WTC11 (cell line): ENCODE measurements around the gene NMUR1. TPM values are rescaled to one million over a fixed set of nuclear protein-coding genes. Genes with fewer than 3 reads are reported as not detected.
A peak's percentile ranks its signal among the peaks of the same experiment; 100 is the strongest.

Source experiments
- ATAC-seq: fragments of 200-7000 bp; cut with Tn5 transposase; 2 replicates; pipeline ENCODE4 v1.10.0; 2021; ENCODE audit warnings: mild to moderate bottlenecking, moderate library complexity
- CTCF ChIA-PET: fragments of 300-600 bp; sonication (Branson Sonifier 250); formaldehyde crosslinking; loops from one replicate; lab custom pipeline; 2021; ENCODE audit warnings: antibody characterized with exemption; lab: Charles Lee
- POLR2A ChIA-PET: fragments of 350-600 bp; sonication (Branson Sonifier 250); formaldehyde crosslinking; loops from one replicate; lab custom pipeline; 2021; ENCODE audit warnings: antibody characterized with exemption; lab: Charles Lee
- DNase-seq: peaks from one replicate; pipeline ENCODE4 v3.0.0; 2021; ENCODE audit warnings: low spot score
- H3K27ac Mint-ChIP-seq: 2 replicates; pipeline ENCODE4 v1.8.0; 2021; ENCODE audit warnings: mixed read lengths
- H3K27me3 Mint-ChIP-seq: 2 replicates; pipeline ENCODE4 v1.8.0; 2021; ENCODE audit warnings: low read depth, mild to moderate bottlenecking, moderate library complexity, mixed read lengths
- H3K36me3 Mint-ChIP-seq: 2 replicates; pipeline ENCODE4 v1.8.0; 2021; ENCODE audit warnings: mixed read lengths
- H3K4me1 Mint-ChIP-seq: 2 replicates; pipeline ENCODE4 v1.8.0; 2022; ENCODE audit warnings: mixed read lengths
- H3K4me3 Mint-ChIP-seq: 2 replicates; pipeline ENCODE4 v1.8.0; 2021; ENCODE audit warnings: mild to moderate bottlenecking, moderate library complexity, mixed read lengths
- H3K9me3 Mint-ChIP-seq: 2 replicates; pipeline ENCODE4 v1.8.0; 2021; ENCODE audit warnings: mixed read lengths
- ELF4 ChIP-seq: sonication (generic); formaldehyde crosslinking; IDR thresholded peaks from 2 replicates; pipeline ENCODE4 v1.8.1; 2022; ENCODE audit warnings: low read depth, mild to moderate bottlenecking, moderate library complexity, missing genetic modification reagents
- GTF2I ChIP-seq: fragments of 250-450 bp; sonication (Bioruptor Pico); conservative IDR thresholded peaks from 2 replicates; pipeline ENCODE4 v1.4.0; 2021; ENCODE audit warnings: mild to moderate bottlenecking
- MYBL2 ChIP-seq: sonication (generic); formaldehyde crosslinking; IDR thresholded peaks from 2 replicates; pipeline ENCODE4 v1.8.1; 2023; ENCODE audit warnings: mild to moderate bottlenecking, moderate library complexity, missing genetic modification reagents
- NFE2L1 ChIP-seq: sonication (generic); formaldehyde crosslinking; IDR thresholded peaks from 2 replicates; pipeline ENCODE4 v1.8.1; 2023; ENCODE audit warnings: missing genetic modification reagents
- SMAD4 ChIP-seq: sonication (generic); formaldehyde crosslinking; IDR thresholded peaks from 2 replicates; pipeline ENCODE4 v1.8.0; 2022; ENCODE audit warnings: mild to moderate bottlenecking, missing genetic modification reagents
- total RNA-seq: library from RNA; stranded (reverse); gene quantifications from 3 replicates; pipeline ENCODE4 v1.2.3, GENCODE V29; 2021
- TF ChIP-seq, protein P1 (sequence below): sonication (generic); formaldehyde crosslinking; IDR thresholded peaks from 2 replicates; pipeline ENCODE4 v1.8.0; 2022; ENCODE audit warnings: mild to moderate bottlenecking, missing genetic modification reagents
- TF ChIP-seq, protein P2 (sequence below): sonication (generic); formaldehyde crosslinking; IDR thresholded peaks from 2 replicates; pipeline ENCODE4 v1.8.1; 2023; ENCODE audit warnings: mild to moderate bottlenecking, missing genetic modification reagents
- TF ChIP-seq, protein P3 (sequence below): fragments of 200-600 bp; IDR thresholded peaks from 2 replicates; pipeline ENCODE4 v1.8.0; 2022; ENCODE audit warnings: antibody characterized with exemption
- TF ChIP-seq, protein P4 (sequence below): sonication (generic); formaldehyde crosslinking; conservative IDR thresholded peaks from 2 replicates; pipeline ENCODE4 v1.8.1; 2022; ENCODE audit warnings: mild to moderate bottlenecking, missing genetic modification reagents

The NMUR1 gene
- total RNA-seq, 1 experiment from 2014 or later = 0.42 TPM

DNA sequence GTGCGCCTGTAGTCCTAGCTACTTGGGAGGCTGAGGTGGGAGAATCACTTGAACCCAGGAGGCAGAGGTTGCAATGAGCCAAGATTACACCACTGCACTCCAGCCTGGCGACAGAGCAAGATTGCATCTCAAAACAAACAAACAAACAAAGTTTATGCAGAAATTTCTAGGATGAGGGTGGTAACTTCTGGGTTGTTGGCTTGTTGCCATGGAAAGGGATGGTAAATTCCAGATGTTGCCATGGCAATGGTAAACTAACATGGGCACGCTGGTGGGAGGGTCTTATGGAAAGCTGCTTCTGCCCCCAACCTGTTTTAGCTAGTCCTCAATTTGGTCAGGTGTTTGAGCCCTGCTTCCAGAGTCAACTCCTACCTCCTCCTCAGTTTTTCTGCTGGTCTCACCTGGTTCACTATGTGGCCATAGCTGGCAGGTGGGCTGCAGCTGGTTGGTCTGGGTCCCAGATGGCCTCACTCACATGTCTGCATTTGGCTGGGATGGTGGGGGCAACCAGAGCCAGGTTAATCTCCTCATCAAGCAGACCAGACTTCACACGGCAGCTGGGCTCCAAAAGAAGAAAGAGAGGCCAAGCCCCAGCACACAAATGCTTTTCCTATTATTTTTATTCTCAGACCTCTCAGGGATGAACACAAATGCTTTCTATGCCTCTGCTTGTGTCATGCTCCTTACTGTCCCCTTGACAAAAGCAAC is 35.8 kb upstream of the NMUR1 start:
- POLR2A ChIA-PET = interaction anchor here (1.0 kb wide), 1 partner anchor 142 kb away, joined by 3 read pairs; the partner anchor contains the start of gene PTMA
- Mint-ChIP-seq H3K9me3 (peaks cover 19% of the 10 kb centered on the region), H3K36me3 (peaks cover 24% of the 10 kb centered on the region), H3K27ac (no peak overlapping the region), H3K4me3 (no peak overlapping the region), H3K27me3 (no peaks in the 10 kb centered on the region), H3K4me1 (peaks cover 26% of the 10 kb centered on the region)
- no peak for DNase-seq
- TF ChIP-seq SMAD4 = no peak
- TF ChIP-seq, protein P1, sequence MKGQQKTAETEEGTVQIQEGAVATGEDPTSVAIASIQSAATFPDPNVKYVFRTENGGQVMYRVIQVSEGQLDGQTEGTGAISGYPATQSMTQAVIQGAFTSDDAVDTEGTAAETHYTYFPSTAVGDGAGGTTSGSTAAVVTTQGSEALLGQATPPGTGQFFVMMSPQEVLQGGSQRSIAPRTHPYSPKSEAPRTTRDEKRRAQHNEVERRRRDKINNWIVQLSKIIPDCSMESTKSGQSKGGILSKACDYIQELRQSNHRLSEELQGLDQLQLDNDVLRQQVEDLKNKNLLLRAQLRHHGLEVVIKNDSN (CRISPR knock-in tag) = 0 out of 2 replicates have a peak, but pooled peaks have one; percentile 4
- CTCF ChIA-PET = interaction anchor here (1.7 to 10.7 kb wide), 3 partner anchors 34 to 148 kb away, joined by 3 to 142 read pairs (median 4); no protein-coding TSS in a partner anchor
- no peak for ATAC-seq

DNA sequence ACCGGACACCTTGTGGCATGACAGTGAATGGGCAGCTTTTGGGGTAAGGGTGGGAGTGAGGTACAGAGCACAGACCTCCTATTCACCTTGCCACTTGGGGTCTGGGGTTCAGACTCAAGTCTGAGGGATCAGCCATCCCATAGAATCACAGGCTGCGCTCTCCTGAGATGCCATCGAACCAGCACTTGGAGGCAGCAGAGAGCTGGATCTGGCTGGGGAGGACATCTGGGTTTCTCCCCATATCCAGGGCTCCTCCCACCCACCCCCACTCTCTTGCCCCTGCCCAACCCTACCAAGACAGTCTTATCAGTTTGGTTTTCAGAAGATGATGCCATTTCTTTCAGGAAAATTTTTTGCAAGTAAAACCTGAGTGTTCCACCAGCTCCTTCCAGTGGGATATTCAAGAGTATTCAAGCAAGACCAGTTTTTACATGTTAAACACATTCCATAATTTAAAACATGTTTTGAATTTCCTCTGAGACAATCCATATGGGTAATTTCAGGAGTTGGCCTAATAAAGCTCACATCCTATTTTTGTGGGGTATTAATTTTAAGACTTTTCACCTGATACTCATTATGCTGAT is 33.2 kb upstream of the NMUR1 start:
- DNase-seq (peak; percentile 82), ATAC-seq (peak; percentile 99)
- TF ChIP-seq, protein P2, sequence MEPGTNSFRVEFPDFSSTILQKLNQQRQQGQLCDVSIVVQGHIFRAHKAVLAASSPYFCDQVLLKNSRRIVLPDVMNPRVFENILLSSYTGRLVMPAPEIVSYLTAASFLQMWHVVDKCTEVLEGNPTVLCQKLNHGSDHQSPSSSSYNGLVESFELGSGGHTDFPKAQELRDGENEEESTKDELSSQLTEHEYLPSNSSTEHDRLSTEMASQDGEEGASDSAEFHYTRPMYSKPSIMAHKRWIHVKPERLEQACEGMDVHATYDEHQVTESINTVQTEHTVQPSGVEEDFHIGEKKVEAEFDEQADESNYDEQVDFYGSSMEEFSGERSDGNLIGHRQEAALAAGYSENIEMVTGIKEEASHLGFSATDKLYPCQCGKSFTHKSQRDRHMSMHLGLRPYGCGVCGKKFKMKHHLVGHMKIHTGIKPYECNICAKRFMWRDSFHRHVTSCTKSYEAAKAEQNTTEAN (CRISPR knock-in tag) = no peak
- TF ChIP-seq, protein P3, sequence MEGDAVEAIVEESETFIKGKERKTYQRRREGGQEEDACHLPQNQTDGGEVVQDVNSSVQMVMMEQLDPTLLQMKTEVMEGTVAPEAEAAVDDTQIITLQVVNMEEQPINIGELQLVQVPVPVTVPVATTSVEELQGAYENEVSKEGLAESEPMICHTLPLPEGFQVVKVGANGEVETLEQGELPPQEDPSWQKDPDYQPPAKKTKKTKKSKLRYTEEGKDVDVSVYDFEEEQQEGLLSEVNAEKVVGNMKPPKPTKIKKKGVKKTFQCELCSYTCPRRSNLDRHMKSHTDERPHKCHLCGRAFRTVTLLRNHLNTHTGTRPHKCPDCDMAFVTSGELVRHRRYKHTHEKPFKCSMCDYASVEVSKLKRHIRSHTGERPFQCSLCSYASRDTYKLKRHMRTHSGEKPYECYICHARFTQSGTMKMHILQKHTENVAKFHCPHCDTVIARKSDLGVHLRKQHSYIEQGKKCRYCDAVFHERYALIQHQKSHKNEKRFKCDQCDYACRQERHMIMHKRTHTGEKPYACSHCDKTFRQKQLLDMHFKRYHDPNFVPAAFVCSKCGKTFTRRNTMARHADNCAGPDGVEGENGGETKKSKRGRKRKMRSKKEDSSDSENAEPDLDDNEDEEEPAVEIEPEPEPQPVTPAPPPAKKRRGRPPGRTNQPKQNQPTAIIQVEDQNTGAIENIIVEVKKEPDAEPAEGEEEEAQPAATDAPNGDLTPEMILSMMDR = peak; percentile 54; the same call in 1 of the 2 replicates
- TF ChIP-seq, protein P4, sequence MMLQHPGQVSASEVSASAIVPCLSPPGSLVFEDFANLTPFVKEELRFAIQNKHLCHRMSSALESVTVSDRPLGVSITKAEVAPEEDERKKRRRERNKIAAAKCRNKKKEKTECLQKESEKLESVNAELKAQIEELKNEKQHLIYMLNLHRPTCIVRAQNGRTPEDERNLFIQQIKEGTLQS (CRISPR knock-in tag) = no peak
- TF ChIP-seq GTF2I (CRISPR knock-in tag) (no peak), MYBL2 (CRISPR knock-in tag) (no peak), NFE2L1 (CRISPR knock-in tag) (no peak)
- Mint-ChIP-seq H3K9me3 (peaks cover 19% of the 10 kb centered on the region), H3K27ac (peak overlapping the region; percentile 66; the same call in 1 of the 2 replicates), H3K27me3 (no peaks in the 10 kb centered on the region), H3K4me1 (peaks cover 11% of the 10 kb centered on the region), H3K36me3 (peaks cover 24% of the 10 kb centered on the region), H3K4me3 (no peak overlapping the region)
- ChIA-PET POLR2A (interaction anchor here (0.6 to 1.7 kb wide), 3 partner anchors 46 to 145 kb away, joined by 3 to 4 read pairs (median 4); partner anchors contain the start of gene PTMA), CTCF (interaction anchor here (0.5 to 10.7 kb wide), 28 partner anchors 8 to 151 kb away, joined by 3 to 142 read pairs (median 4); partner anchors contain the start of gene TEX44)

DNA sequence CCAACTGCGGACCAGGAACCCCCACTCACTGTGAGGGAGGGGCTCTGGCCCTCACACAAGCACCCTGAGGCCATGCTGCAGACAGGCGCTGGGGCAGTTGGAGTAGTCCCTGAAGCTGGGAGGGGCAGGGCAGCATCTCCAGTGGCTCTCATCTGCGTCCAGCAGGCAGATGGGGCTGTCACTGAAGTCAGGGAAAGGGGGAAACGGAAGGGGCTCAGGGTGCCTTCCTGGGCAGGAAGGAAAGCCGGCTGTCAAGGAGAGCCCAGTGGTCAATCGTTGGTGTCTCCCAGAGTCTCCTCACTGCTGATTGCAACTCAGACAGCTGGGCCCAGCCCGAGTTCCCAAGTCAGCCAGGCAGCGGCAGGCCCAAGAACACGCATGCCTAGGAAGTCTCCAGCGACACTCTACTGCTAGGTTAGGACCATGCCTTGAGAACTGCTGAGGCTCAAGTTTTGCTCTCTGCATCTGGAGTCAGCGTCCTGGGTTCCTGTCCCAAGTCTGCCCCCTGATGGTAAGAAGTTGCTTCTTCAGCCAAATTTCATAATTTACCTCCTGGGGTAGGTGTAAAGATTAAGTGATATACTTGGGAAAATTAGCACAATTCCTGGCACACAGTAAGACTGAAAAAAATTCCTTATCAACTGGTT is 27.4 kb upstream of the NMUR1 start:
- ChIA-PET POLR2A (interaction anchor here (1.2 kb wide), 1 partner anchor 93 kb away, joined by 3 read pairs; no protein-coding TSS in a partner anchor), CTCF (interaction anchor here (2.2 kb wide), 1 partner anchor 44 kb away, joined by 11 read pairs; no protein-coding TSS in a partner anchor)
- Mint-ChIP-seq H3K4me3 (no peak overlapping the region), H3K27ac (no peak overlapping the region), H3K4me1 (peaks cover 7% of the 10 kb centered on the region), H3K27me3 (peaks cover 3% of the 10 kb centered on the region; the same call in 1 of the 2 replicates), H3K9me3 (peaks cover 14% of the 10 kb centered on the region), H3K36me3 (peaks cover 12% of the 10 kb centered on the region)
- no peak for TF ChIP-seq ELF4 (CRISPR knock-in tag)
- TF ChIP-seq, protein P3 = peak; percentile 44; the same call in 1 of the 2 replicates
- DNase-seq = peak; percentile 52
- peak; percentile 97 for ATAC-seq
